GM23338 (cell line): Measurements from ENCODE around the gene SH3GLB1. TPM values are rescaled to one million over a fixed set of nuclear protein-coding genes. Genes with fewer than 3 reads are reported as not detected.

ENCODE experiments used
- ATAC-seq: fragments of 200-7000 bp; cut with Tn5 transposase; 3 replicates; pipeline ENCODE4 v1.9.1; 2020
- DNase-seq: peaks from one replicate; pipeline ENCODE4 v3.0.0-alpha.2; 2015; ENCODE audit warnings: low spot score
- H2AFZ ChIP-seq: fragments of 200-600 bp; sonication (generic); 2 replicates; pipeline ENCODE4 v1.8.0; 2016; ENCODE audit warnings: antibody characterized with exemption, mild to moderate bottlenecking, moderate library complexity
- H3F3A ChIP-seq: fragments of 200-600 bp; sonication (generic); replicated peaks from 2 replicates; pipeline ENCODE4 v1.8.0; 2017; ENCODE audit warnings: antibody characterized with exemption, mixed run types, low read depth
- H3K27ac ChIP-seq: fragments of 200-600 bp; sonication (generic); 2 replicates; pipeline ENCODE4 v1.6.1; 2016; ENCODE audit warnings: low read depth
- H3K27me3 ChIP-seq: fragments of 200-600 bp; sonication (generic); 2 replicates; pipeline ENCODE4 v1.8.0; 2016; ENCODE audit warnings: mild to moderate bottlenecking, mixed run types, moderate library complexity; ENCODE audit not compliant: insufficient read depth
- H3K36me3 ChIP-seq: fragments of 200-600 bp; sonication (generic); 2 replicates; pipeline ENCODE4 v1.8.0; 2016; ENCODE audit warnings: mild to moderate bottlenecking; ENCODE audit not compliant: insufficient read depth
- H3K4me1 ChIP-seq: fragments of 200-600 bp; sonication (generic); 2 replicates; pipeline ENCODE4 v1.8.0; 2016; ENCODE audit warnings: mild to moderate bottlenecking, moderate library complexity; ENCODE audit not compliant: insufficient read depth
- H3K4me2 ChIP-seq: fragments of 200-600 bp; sonication (generic); 2 replicates; pipeline ENCODE4 v1.7.1; 2017; ENCODE audit warnings: mixed run types
- H3K4me3 ChIP-seq: fragments of 200-600 bp; sonication (generic); 2 replicates; pipeline ENCODE4 v1.6.1; 2016; ENCODE audit warnings: mixed run types
- H3K79me2 ChIP-seq: fragments of 200-600 bp; sonication (generic); replicated peaks from 2 replicates; pipeline ENCODE4 v1.8.0; 2017; ENCODE audit warnings: mild to moderate bottlenecking; ENCODE audit not compliant: insufficient read depth
- H3K9me2 ChIP-seq: fragments of 200-600 bp; sonication (generic); 2 replicates; pipeline ENCODE4 v1.8.0; 2017; ENCODE audit not compliant: insufficient read depth
- H4K20me1 ChIP-seq: fragments of 200-600 bp; sonication (generic); replicated peaks from 2 replicates; pipeline ENCODE4 v1.8.0; 2017; ENCODE audit warnings: mild to moderate bottlenecking; ENCODE audit not compliant: insufficient read depth
- H3K27ac Mint-ChIP-seq: 2 replicates; pipeline ENCODE4 v1.8.0; 2020; ENCODE audit warnings: inconsistent platforms, mild to moderate bottlenecking, moderate library complexity, mixed read lengths
- H3K27me3 Mint-ChIP-seq: 3 replicates; pipeline ENCODE4 v1.8.0; 2022; ENCODE audit warnings: low read depth, mild to moderate bottlenecking, moderate library complexity, mixed read lengths, inconsistent platforms; ENCODE audit not compliant: insufficient read depth, poor library complexity
- H3K36me3 Mint-ChIP-seq: 3 replicates; pipeline ENCODE4 v1.8.0; 2021; ENCODE audit warnings: low read depth, mild to moderate bottlenecking, inconsistent platforms, moderate library complexity, mixed read lengths
- H3K4me1 Mint-ChIP-seq: 3 replicates; pipeline ENCODE4 v1.8.0; 2020; ENCODE audit warnings: mild to moderate bottlenecking, inconsistent platforms, mixed read lengths
- H3K4me3 Mint-ChIP-seq: 3 replicates; pipeline ENCODE4 v1.8.0; 2021; ENCODE audit warnings: moderate library complexity, mild to moderate bottlenecking, inconsistent platforms, mixed read lengths
- H3K9me3 Mint-ChIP-seq: 3 replicates; pipeline ENCODE4 v1.8.0; 2020; ENCODE audit warnings: moderate library complexity, mild to moderate bottlenecking, inconsistent platforms, mixed read lengths
- CREB1 ChIP-seq: fragments of 250-450 bp; sonication (Bioruptor Pico); IDR thresholded peaks from 2 replicates; pipeline ENCODE4 v1.5.0; 2020; ENCODE audit warnings: low read depth, mild to moderate bottlenecking, moderate library complexity
- EZH2 ChIP-seq: fragments of 200-600 bp; sonication (generic); IDR thresholded peaks from one replicate; pipeline ENCODE4 v1.8.0; 2017; ENCODE audit warnings: antibody characterized with exemption, mild to moderate bottlenecking, low read depth; ENCODE audit not compliant: unreplicated experiment
- EZH2phosphoT487 ChIP-seq: fragments of 200-600 bp; sonication (generic); IDR thresholded peaks from one replicate; pipeline ENCODE4 v1.8.1; 2018; ENCODE audit warnings: antibody characterized with exemption; ENCODE audit not compliant: unreplicated experiment
- JUNB ChIP-seq: IDR thresholded peaks from one replicate; pipeline ENCODE4 v1.6.1; 2016; ENCODE audit warnings: antibody characterized with exemption; ENCODE audit not compliant: unreplicated experiment
- NANOG ChIP-seq: IDR thresholded peaks from 2 replicates; pipeline ENCODE4 v1.6.1; 2016; ENCODE audit warnings: antibody characterized with exemption, borderline replicate concordance
- POLR2AphosphoS5 ChIP-seq: IDR thresholded peaks from 2 replicates; pipeline ENCODE4 v1.6.1; 2016; ENCODE audit warnings: antibody characterized with exemption, low read depth
- STAT1 ChIP-seq: IDR thresholded peaks from one replicate; pipeline ENCODE4 v1.6.1; 2016; ENCODE audit warnings: antibody characterized with exemption; ENCODE audit not compliant: unreplicated experiment
- ZNF114 ChIP-seq: fragments of 250-450 bp; sonication (Bioruptor Pico); IDR thresholded peaks from 2 replicates; pipeline ENCODE4 v1.5.0; 2020; ENCODE audit warnings: mild to moderate bottlenecking, moderate library complexity
- ZNF331 ChIP-seq: fragments of 250-450 bp; sonication (Bioruptor Pico); IDR thresholded peaks from 2 replicates; pipeline ENCODE4 v1.5.0; 2020; ENCODE audit warnings: low read depth, mild to moderate bottlenecking, moderate library complexity
- polyA plus RNA-seq: library from polyadenylated mRNA; unstranded; fragments of >200 nt; fragmentation: Nextera tagmentation; extraction: Ambion mirVana; gene quantifications from 2 replicates; pipeline ENCODE4 v1.2.1, GENCODE V29; 2016
- total RNA-seq: library from RNA; depleted of rRNA; stranded (reverse); fragments of >200 nt; shearing (Covaris generic); gene quantifications from 2 replicates; pipeline ENCODE4 v1.2.3, GENCODE V29; 2014
- TF ChIP-seq, protein P1 (sequence below): IDR thresholded peaks from 2 replicates; pipeline ENCODE4 v1.6.1; 2016; ENCODE audit warnings: antibody characterized with exemption
- TF ChIP-seq, protein P2 (sequence below): IDR thresholded peaks from one replicate; pipeline ENCODE4 v1.6.1; 2018; ENCODE audit warnings: antibody characterized with exemption; ENCODE audit not compliant: unreplicated experiment
- TF ChIP-seq, protein P3 (sequence below), 2 experiments: fragments of 200-600 bp in 1 of 2; sonication (generic) in 1 of 2; conservative IDR thresholded peaks; 2 replicates each; pipeline versions ENCODE4 v1.5.1 to v1.6.1; 2016 to 2017; ENCODE audit warnings: antibody characterized with exemption in 2 of 2, low read depth in 2 of 2, mild to moderate bottlenecking in 2 of 2, moderate library complexity in 1 of 2
- TF ChIP-seq, protein P4 (sequence below): fragments of 250-450 bp; sonication (Bioruptor Pico); IDR thresholded peaks from 2 replicates; pipeline ENCODE4 v1.5.0; 2020; ENCODE audit warnings: mild to moderate bottlenecking, moderate library complexity

SH3GLB1 gene
- total and polyA plus RNA-seq, 2 experiments from 2014 or later: 21.4 to 29.4 TPM

DNA sequence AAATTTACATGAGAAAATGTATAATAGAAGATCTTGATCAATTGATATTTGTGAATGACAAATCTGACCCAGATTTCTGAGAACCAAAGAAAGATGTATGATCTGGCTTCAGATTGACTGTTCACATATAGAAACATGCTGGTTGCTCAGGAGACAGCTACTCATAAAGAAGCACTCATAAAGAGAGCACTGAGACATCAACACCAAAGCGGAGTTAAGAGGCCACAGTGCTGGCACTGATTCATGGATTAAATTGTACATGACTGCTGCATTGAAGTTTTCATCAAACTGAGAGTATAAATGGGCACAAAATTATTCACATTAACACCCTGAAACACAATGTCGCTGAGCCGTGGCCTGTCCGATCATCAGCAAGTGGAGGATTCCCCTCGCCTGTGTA, 46.2 kb downstream of the SH3GLB1 start:
- Histone ChIP-seq H3K4me3 (no peak overlapping the region), H3K36me3 (no peaks in the 10 kb centered on the region), H3K4me1 (peaks cover 7% of the 10 kb centered on the region), H3K79me2 (no peaks in the 10 kb centered on the region), H4K20me1 (no peaks in the 10 kb centered on the region), H2AFZ (no peak overlapping the region), H3F3A (no peaks in the 10 kb centered on the region), H3K27ac (no peak overlapping the region), H3K9me2 (no peaks in the 10 kb centered on the region), H3K27me3 (no peaks in the 10 kb centered on the region), H3K4me2 (no peak overlapping the region)
- TF ChIP-seq, protein P1, sequence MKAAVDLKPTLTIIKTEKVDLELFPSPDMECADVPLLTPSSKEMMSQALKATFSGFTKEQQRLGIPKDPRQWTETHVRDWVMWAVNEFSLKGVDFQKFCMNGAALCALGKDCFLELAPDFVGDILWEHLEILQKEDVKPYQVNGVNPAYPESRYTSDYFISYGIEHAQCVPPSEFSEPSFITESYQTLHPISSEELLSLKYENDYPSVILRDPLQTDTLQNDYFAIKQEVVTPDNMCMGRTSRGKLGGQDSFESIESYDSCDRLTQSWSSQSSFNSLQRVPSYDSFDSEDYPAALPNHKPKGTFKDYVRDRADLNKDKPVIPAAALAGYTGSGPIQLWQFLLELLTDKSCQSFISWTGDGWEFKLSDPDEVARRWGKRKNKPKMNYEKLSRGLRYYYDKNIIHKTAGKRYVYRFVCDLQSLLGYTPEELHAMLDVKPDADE: no peak
- no peak for TF ChIP-seq POLR2AphosphoS5
- TF ChIP-seq ZNF114 (CRISPR knock-in tag): no peak
- TF ChIP-seq STAT1: no peak
- TF ChIP-seq JUNB: no peak
- TF ChIP-seq EZH2: no peak
- TF ChIP-seq, protein P2, sequence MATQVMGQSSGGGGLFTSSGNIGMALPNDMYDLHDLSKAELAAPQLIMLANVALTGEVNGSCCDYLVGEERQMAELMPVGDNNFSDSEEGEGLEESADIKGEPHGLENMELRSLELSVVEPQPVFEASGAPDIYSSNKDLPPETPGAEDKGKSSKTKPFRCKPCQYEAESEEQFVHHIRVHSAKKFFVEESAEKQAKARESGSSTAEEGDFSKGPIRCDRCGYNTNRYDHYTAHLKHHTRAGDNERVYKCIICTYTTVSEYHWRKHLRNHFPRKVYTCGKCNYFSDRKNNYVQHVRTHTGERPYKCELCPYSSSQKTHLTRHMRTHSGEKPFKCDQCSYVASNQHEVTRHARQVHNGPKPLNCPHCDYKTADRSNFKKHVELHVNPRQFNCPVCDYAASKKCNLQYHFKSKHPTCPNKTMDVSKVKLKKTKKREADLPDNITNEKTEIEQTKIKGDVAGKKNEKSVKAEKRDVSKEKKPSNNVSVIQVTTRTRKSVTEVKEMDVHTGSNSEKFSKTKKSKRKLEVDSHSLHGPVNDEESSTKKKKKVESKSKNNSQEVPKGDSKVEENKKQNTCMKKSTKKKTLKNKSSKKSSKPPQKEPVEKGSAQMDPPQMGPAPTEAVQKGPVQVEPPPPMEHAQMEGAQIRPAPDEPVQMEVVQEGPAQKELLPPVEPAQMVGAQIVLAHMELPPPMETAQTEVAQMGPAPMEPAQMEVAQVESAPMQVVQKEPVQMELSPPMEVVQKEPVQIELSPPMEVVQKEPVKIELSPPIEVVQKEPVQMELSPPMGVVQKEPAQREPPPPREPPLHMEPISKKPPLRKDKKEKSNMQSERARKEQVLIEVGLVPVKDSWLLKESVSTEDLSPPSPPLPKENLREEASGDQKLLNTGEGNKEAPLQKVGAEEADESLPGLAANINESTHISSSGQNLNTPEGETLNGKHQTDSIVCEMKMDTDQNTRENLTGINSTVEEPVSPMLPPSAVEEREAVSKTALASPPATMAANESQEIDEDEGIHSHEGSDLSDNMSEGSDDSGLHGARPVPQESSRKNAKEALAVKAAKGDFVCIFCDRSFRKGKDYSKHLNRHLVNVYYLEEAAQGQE: no peak
- TF ChIP-seq EZH2phosphoT487: no peak
- TF ChIP-seq, protein P3, sequence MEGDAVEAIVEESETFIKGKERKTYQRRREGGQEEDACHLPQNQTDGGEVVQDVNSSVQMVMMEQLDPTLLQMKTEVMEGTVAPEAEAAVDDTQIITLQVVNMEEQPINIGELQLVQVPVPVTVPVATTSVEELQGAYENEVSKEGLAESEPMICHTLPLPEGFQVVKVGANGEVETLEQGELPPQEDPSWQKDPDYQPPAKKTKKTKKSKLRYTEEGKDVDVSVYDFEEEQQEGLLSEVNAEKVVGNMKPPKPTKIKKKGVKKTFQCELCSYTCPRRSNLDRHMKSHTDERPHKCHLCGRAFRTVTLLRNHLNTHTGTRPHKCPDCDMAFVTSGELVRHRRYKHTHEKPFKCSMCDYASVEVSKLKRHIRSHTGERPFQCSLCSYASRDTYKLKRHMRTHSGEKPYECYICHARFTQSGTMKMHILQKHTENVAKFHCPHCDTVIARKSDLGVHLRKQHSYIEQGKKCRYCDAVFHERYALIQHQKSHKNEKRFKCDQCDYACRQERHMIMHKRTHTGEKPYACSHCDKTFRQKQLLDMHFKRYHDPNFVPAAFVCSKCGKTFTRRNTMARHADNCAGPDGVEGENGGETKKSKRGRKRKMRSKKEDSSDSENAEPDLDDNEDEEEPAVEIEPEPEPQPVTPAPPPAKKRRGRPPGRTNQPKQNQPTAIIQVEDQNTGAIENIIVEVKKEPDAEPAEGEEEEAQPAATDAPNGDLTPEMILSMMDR (conservative IDR thresholded peaks at IDR 0.05; ENCODE audit: low read depth in 2 of 2): no peak
- TF ChIP-seq, protein P4, sequence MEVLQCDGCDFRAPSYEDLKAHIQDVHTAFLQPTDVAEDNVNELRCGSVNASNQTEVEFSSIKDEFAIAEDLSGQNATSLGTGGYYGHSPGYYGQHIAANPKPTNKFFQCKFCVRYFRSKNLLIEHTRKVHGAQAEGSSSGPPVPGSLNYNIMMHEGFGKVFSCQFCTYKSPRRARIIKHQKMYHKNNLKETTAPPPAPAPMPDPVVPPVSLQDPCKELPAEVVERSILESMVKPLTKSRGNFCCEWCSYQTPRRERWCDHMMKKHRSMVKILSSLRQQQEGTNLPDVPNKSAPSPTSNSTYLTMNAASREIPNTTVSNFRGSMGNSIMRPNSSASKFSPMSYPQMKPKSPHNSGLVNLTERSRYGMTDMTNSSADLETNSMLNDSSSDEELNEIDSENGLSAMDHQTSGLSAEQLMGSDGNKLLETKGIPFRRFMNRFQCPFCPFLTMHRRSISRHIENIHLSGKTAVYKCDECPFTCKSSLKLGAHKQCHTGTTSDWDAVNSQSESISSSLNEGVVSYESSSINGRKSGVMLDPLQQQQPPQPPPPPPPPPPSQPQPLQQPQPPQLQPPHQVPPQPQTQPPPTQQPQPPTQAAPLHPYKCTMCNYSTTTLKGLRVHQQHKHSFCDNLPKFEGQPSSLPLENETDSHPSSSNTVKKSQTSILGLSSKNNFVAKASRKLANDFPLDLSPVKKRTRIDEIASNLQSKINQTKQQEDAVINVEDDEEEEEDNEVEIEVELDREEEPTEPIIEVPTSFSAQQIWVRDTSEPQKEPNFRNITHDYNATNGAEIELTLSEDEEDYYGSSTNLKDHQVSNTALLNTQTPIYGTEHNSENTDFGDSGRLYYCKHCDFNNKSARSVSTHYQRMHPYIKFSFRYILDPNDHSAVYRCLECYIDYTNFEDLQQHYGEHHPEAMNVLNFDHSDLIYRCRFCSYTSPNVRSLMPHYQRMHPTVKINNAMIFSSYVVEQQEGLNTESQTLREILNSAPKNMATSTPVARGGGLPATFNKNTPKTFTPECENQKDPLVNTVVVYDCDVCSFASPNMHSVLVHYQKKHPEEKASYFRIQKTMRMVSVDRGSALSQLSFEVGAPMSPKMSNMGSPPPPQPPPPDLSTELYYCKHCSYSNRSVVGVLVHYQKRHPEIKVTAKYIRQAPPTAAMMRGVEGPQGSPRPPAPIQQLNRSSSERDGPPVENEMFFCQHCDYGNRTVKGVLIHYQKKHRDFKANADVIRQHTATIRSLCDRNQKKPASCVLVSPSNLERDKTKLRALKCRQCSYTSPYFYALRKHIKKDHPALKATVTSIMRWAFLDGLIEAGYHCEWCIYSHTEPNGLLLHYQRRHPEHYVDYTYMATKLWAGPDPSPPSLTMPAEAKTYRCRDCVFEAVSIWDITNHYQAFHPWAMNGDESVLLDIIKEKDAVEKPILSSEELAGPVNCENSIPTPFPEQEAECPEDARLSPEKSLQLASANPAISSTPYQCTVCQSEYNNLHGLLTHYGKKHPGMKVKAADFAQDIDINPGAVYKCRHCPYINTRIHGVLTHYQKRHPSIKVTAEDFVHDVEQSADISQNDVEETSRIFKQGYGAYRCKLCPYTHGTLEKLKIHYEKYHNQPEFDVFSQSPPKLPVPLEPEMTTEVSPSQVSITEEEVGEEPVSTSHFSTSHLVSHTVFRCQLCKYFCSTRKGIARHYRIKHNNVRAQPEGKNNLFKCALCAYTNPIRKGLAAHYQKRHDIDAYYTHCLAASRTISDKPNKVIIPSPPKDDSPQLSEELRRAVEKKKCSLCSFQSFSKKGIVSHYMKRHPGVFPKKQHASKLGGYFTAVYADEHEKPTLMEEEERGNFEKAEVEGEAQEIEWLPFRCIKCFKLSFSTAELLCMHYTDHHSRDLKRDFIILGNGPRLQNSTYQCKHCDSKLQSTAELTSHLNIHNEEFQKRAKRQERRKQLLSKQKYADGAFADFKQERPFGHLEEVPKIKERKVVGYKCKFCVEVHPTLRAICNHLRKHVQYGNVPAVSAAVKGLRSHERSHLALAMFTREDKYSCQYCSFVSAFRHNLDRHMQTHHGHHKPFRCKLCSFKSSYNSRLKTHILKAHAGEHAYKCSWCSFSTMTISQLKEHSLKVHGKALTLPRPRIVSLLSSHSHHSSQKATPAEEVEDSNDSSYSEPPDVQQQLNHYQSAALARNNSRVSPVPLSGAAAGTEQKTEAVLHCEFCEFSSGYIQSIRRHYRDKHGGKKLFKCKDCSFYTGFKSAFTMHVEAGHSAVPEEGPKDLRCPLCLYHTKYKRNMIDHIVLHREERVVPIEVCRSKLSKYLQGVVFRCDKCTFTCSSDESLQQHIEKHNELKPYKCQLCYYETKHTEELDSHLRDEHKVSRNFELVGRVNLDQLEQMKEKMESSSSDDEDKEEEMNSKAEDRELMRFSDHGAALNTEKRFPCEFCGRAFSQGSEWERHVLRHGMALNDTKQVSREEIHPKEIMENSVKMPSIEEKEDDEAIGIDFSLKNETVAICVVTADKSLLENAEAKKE (CRISPR knock-in tag): no peak
- TF ChIP-seq ZNF331 (CRISPR knock-in tag): no peak
- no peak for TF ChIP-seq CREB1 (CRISPR knock-in tag)
- no peak for TF ChIP-seq NANOG
- Mint-ChIP-seq H3K27ac (no peak overlapping the region), H3K4me1 (peaks cover 26% of the 10 kb centered on the region), H3K27me3 (peaks cover 3% of the 10 kb centered on the region), H3K9me3 (no peaks in the 10 kb centered on the region), H3K36me3 (no peaks in the 10 kb centered on the region), H3K4me3 (no peak overlapping the region)
- ATAC-seq (no peak), DNase-seq (no peak)
